Measurements from ENCODE around the gene ARFGAP1. TPM values are rescaled to one million over a fixed set of nuclear protein-coding genes. Genes with fewer than 3 reads are reported as not detected.

Gene ARFGAP1
- total RNA-seq, 2 experiments from 2014 or later: 73.4 to 77.6 TPM

- ATAC-seq: no peak
- POLR2A ChIA-PET: no interaction called here
- no peak overlapping the region for H3K4me3 Mint-ChIP-seq
- CTCF ChIA-PET: interaction anchor here (2.0 kb wide), 1 partner anchor 66 kb away, joined by 4 read pairs; no protein-coding TSS in a partner anchor
- no peak overlapping the region for H3K27ac Mint-ChIP-seq
- no peaks in the 10 kb centered on the region for H3K27me3 Mint-ChIP-seq
- DNase-seq: no peak
- H3K9me3 Mint-ChIP-seq (ENCODE audit: low read depth): no peaks in the 10 kb centered on the region
- intact Hi-C loops (cut with DNase I, micrococcal nuclease): loop anchor here in 1 of 2 experiments (5.0 kb wide), 1 partner anchor 232 kb away; no protein-coding TSS in a partner anchor
- H3K4me1 Mint-ChIP-seq: no peaks in the 10 kb centered on the region
- H3K36me3 Mint-ChIP-seq (ENCODE audit: low read depth): peaks cover 12% of the 10 kb centered on the region
Measured at GRCh38 chr20:63289311-63290135, 16.9 kb downstream of the ARFGAP1 start.

- DNase-seq (no peak), ATAC-seq (no peak)
- Mint-ChIP-seq H3K4me1 (peaks cover 1% of the 10 kb centered on the region), H3K4me3 (no peak overlapping the region), H3K27ac (no peak overlapping the region), H3K9me3 (ENCODE audit: low read depth) (no peaks in the 10 kb centered on the region), H3K27me3 (peaks cover 1% of the 10 kb centered on the region), H3K36me3 (ENCODE audit: low read depth) (peaks cover 12% of the 10 kb centered on the region)
- intact Hi-C loops (cut with DNase I, micrococcal nuclease): loop anchor here in 1 of 2 experiments (5.0 kb wide), 1 partner anchor 233 kb away; no protein-coding TSS in a partner anchor
- ChIA-PET POLR2A (interaction anchor here (1.2 kb wide), 1 partner anchor 18 kb away, joined by 3 read pairs; the partner anchor contains the start of gene ARFGAP1), CTCF (interaction anchor here (2.0 kb wide), 1 partner anchor 67 kb away, joined by 4 read pairs; no protein-coding TSS in a partner anchor)
Measured at GRCh38 chr20:63290136-63290676, 17.6 kb downstream of the ARFGAP1 start.

- ChIA-PET POLR2A (interaction anchor here (1.2 kb wide), 1 partner anchor 18 kb away, joined by 3 read pairs; the partner anchor contains the start of gene ARFGAP1), CTCF (interaction anchor here (0.6 to 1.1 kb wide), 3 partner anchors 9 to 18 kb away, joined by 3 to 5 read pairs (median 4); no protein-coding TSS in a partner anchor)
- H3K9me3 Mint-ChIP-seq (ENCODE audit: low read depth): no peaks in the 10 kb centered on the region
- H3K4me1 Mint-ChIP-seq: peaks cover 6% of the 10 kb centered on the region
- ATAC-seq (peak; percentile 75), DNase-seq (peak; percentile 85)
- no peak overlapping the region for H3K27ac Mint-ChIP-seq
- H3K36me3 Mint-ChIP-seq (ENCODE audit: low read depth): peaks cover 8% of the 10 kb centered on the region
- no peak overlapping the region for H3K4me3 Mint-ChIP-seq
- H3K27me3 Mint-ChIP-seq: peaks cover 5% of the 10 kb centered on the region
- intact Hi-C loops (cut with DNase I, micrococcal nuclease): loop anchor here in 1 of 2 experiments (1.0 to 5.0 kb wide), 2 partner anchors 68 to 234 kb away; no protein-coding TSS in a partner anchor
Measured at GRCh38 chr20:63290677-63291472, 18.3 kb downstream of the ARFGAP1 start.

DNA sequence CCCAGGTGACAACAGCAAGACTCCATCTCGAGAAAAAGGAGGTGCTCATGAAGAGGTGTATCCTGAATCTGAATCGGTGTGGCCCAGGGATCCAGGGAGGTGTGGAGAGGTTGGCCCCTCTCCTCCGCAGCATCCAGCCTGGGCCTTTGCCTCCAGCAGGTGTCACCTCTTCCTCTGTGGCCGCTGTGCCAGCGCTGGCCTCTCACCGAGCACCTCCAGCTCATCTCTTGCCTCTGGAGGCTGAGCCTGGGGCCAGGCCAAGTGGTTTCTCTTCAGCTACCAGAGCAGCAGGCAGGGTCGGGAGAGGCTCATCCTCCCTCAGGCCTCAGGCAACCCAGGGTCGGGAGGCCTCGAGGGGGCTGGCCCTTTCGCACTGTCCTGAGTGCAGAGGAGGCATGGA lies 19.2 kb downstream of the ARFGAP1 start:
- H3K27ac Mint-ChIP-seq: no peak overlapping the region
- H3K27me3 Mint-ChIP-seq: peaks cover 5% of the 10 kb centered on the region
- peaks cover 6% of the 10 kb centered on the region for H3K4me1 Mint-ChIP-seq
- intact Hi-C loops (cut with DNase I, micrococcal nuclease): loop anchor here in 1 of 2 experiments (1.0 to 5.0 kb wide), 2 partner anchors 69 to 235 kb away; no protein-coding TSS in a partner anchor
- no peak for ATAC-seq
- no peaks in the 10 kb centered on the region for H3K9me3 Mint-ChIP-seq (ENCODE audit: low read depth)
- CTCF ChIA-PET: interaction anchor here (0.5 to 1.1 kb wide), 4 partner anchors 10 to 191 kb away, joined by 3 to 4 read pairs (median 3); no protein-coding TSS in a partner anchor
- no peak for DNase-seq
- POLR2A ChIA-PET: no interaction called here
- peaks cover 6% of the 10 kb centered on the region for H3K36me3 Mint-ChIP-seq (ENCODE audit: low read depth)
- H3K4me3 Mint-ChIP-seq: no peak overlapping the region

- H3K36me3 Mint-ChIP-seq (ENCODE audit: low read depth): peaks cover 6% of the 10 kb centered on the region
- H3K27me3 Mint-ChIP-seq: peaks cover 5% of the 10 kb centered on the region
- ATAC-seq (no peak), DNase-seq (no peak)
- H3K4me1 Mint-ChIP-seq: peaks cover 6% of the 10 kb centered on the region
- CTCF ChIA-PET: interaction anchor here (0.5 to 0.6 kb wide), 2 partner anchors 151 to 190 kb away, joined by 3 read pairs; no protein-coding TSS in a partner anchor
- intact Hi-C loops (cut with DNase I, micrococcal nuclease): loop anchor here in 1 of 2 experiments (5.0 kb wide), 1 partner anchor 235 kb away; no protein-coding TSS in a partner anchor
- no peaks in the 10 kb centered on the region for H3K9me3 Mint-ChIP-seq (ENCODE audit: low read depth)
- H3K4me3 Mint-ChIP-seq: no peak overlapping the region
- H3K27ac Mint-ChIP-seq: no peak overlapping the region
- POLR2A ChIA-PET: no interaction called here
Measured at GRCh38 chr20:63292292-63292701, 19.7 kb downstream of the ARFGAP1 start.

- H3K9me3 Mint-ChIP-seq (ENCODE audit: low read depth): no peaks in the 10 kb centered on the region
- peaks cover 6% of the 10 kb centered on the region for H3K36me3 Mint-ChIP-seq (ENCODE audit: low read depth)
- ATAC-seq (no peak), DNase-seq (no peak)
- intact Hi-C loops (cut with DNase I, micrococcal nuclease): loop anchor here in 1 of 2 experiments (5.0 kb wide), 1 partner anchor 236 kb away; no protein-coding TSS in a partner anchor
- H3K27ac Mint-ChIP-seq: no peak within 1 kb of the TSS
- peaks cover 5% of the 10 kb centered on the region for H3K27me3 Mint-ChIP-seq
- no peak within 1 kb of the TSS for H3K4me3 Mint-ChIP-seq
- CTCF ChIA-PET: no interaction called here
- POLR2A ChIA-PET: interaction anchor here (0.6 kb wide), 1 partner anchor 220 kb away, joined by 3 read pairs; no protein-coding TSS in a partner anchor
- peaks cover 6% of the 10 kb centered on the region for H3K4me1 Mint-ChIP-seq
Measured at GRCh38 chr20:63292904-63293303, 20.3 kb downstream of the ARFGAP1 start, which contains the start of gene COL20A1. Gene COL20A1, plus strand, starts transcription at chr20:63293186. Its CDS starts 1,922 bp downstream, at chr20:63295108.

DNA sequence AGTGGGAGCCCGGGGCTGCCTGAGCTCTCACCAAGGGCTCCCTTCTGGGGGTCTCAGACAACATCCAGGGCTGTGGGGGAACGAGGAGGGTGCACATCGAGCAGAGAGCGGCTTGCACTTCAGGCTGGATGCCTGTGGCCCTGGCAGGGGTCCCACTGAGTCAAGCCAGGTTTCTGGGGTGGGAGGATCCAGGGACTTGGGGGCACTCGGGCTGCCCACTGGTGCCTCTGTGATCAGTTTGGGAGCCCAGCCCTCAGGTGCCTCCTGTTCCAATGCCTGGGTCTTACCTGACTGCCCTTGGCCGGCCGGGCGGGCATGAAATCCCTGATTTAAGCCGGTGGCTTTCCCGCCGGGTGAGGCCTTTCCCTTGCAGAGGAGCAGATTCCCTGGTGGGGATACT lies 20.8 kb downstream of the ARFGAP1 start:
- no peak for ATAC-seq
- Mint-ChIP-seq H3K4me3 (no peak overlapping the region), H3K27ac (no peak overlapping the region), H3K27me3 (peaks cover 5% of the 10 kb centered on the region), H3K9me3 (ENCODE audit: low read depth) (no peaks in the 10 kb centered on the region), H3K4me1 (peaks cover 6% of the 10 kb centered on the region), H3K36me3 (ENCODE audit: low read depth) (peaks cover 3% of the 10 kb centered on the region)
- no peak for DNase-seq
- CTCF ChIA-PET: no interaction called here
- intact Hi-C loops (cut with DNase I, micrococcal nuclease): loop anchor here in 1 of 2 experiments (5.0 kb wide), 1 partner anchor 236 kb away; no protein-coding TSS in a partner anchor
- POLR2A ChIA-PET: interaction anchor here (0.6 kb wide), 1 partner anchor 221 kb away, joined by 3 read pairs; no protein-coding TSS in a partner anchor

- ChIA-PET CTCF (no interaction called here), POLR2A (no interaction called here)
- ATAC-seq (no peak), DNase-seq (no peak)
- Mint-ChIP-seq H3K27me3 (peaks cover 7% of the 10 kb centered on the region), H3K9me3 (ENCODE audit: low read depth) (no peaks in the 10 kb centered on the region), H3K36me3 (ENCODE audit: low read depth) (no peaks in the 10 kb centered on the region), H3K4me1 (peaks cover 6% of the 10 kb centered on the region), H3K27ac (no peak overlapping the region), H3K4me3 (no peak overlapping the region)
- intact Hi-C loops (cut with DNase I, micrococcal nuclease): loop anchor here in 1 of 2 experiments (5.0 kb wide), 1 partner anchor 237 kb away; no protein-coding TSS in a partner anchor
Measured at GRCh38 chr20:63293871-63294535, 21.4 kb downstream of the ARFGAP1 start.

GRCh38 chr20:63294536-63294900 lies 21.9 kb downstream of the ARFGAP1 start:
- ATAC-seq: no peak
- H3K4me1 Mint-ChIP-seq: peaks cover 6% of the 10 kb centered on the region
- no peaks in the 10 kb centered on the region for H3K9me3 Mint-ChIP-seq (ENCODE audit: low read depth)
- H3K4me3 Mint-ChIP-seq: no peak overlapping the region
- intact Hi-C loops (cut with DNase I, micrococcal nuclease): loop anchor here in 1 of 2 experiments (5.0 kb wide), 1 partner anchor 237 kb away; no protein-coding TSS in a partner anchor
- ChIA-PET CTCF (interaction anchor here (0.6 to 0.7 kb wide), 2 partner anchors 71 to 784 kb away, joined by 3 read pairs; no protein-coding TSS in a partner anchor), POLR2A (interaction anchor here (0.5 kb wide), 1 partner anchor 975 kb away, joined by 3 read pairs; no protein-coding TSS in a partner anchor)
- no peak overlapping the region for H3K27ac Mint-ChIP-seq
- no peak for DNase-seq
- peaks cover 10% of the 10 kb centered on the region for H3K27me3 Mint-ChIP-seq
- no peaks in the 10 kb centered on the region for H3K36me3 Mint-ChIP-seq (ENCODE audit: low read depth)

GRCh38 chr20:63295018-63295417 lies 22.4 kb downstream of the ARFGAP1 start:
- Mint-ChIP-seq H3K27ac (no peak overlapping the region), H3K36me3 (ENCODE audit: low read depth) (no peaks in the 10 kb centered on the region), H3K4me3 (no peak overlapping the region), H3K9me3 (ENCODE audit: low read depth) (no peaks in the 10 kb centered on the region), H3K4me1 (peaks cover 6% of the 10 kb centered on the region), H3K27me3 (peaks cover 10% of the 10 kb centered on the region)
- ChIA-PET CTCF (interaction anchor here (0.6 to 1.3 kb wide), 3 partner anchors 72 to 783 kb away, joined by 3 read pairs; no protein-coding TSS in a partner anchor), POLR2A (interaction anchor here (0.5 kb wide), 1 partner anchor 975 kb away, joined by 3 read pairs; no protein-coding TSS in a partner anchor)
- DNase-seq (no peak), ATAC-seq (no peak)
- intact Hi-C loops (cut with DNase I, micrococcal nuclease): no loop called here

Measured in activated CD4-positive, alpha-beta T cell treated with anti-CD3 and anti-CD28 coated beads for 36 hours (primary cell).